Smooth muscle cell (in vitro differentiated cells): ENCODE data around the gene MED25. TPM values are rescaled to one million over a fixed set of nuclear protein-coding genes. Genes with fewer than 3 reads are reported as not detected.
A peak's percentile ranks its signal among the peaks of the same experiment; 100 is the strongest.

ENCODE experiments used
- DNase-seq: peaks from one replicate; lab custom pipeline; 2025; ENCODE audit not compliant: unreplicated experiment; lab: John Stamatoyannopoulos, UW
- H2AFZ ChIP-seq: fragments of 200-600 bp; sonication (generic); 2 replicates; pipeline ENCODE4 v1.6.0; 2016; ENCODE audit warnings: antibody characterized with exemption, low read depth, mild to moderate bottlenecking
- H3F3A ChIP-seq: fragments of 200-600 bp; sonication (generic); 2 replicates; pipeline ENCODE4 v1.6.0; 2017; ENCODE audit warnings: antibody characterized with exemption, low read depth
- H3K27ac ChIP-seq: fragments of 200-600 bp; sonication (generic); 2 replicates; pipeline ENCODE4 v1.5.1; 2016; ENCODE audit warnings: low read depth, mild to moderate bottlenecking
- H3K27me3 ChIP-seq: fragments of 200-600 bp; sonication (generic); 2 replicates; pipeline ENCODE4 v1.6.1; 2016; ENCODE audit warnings: low read depth, mild to moderate bottlenecking
- H3K36me3 ChIP-seq: fragments of 200-600 bp; sonication (generic); 2 replicates; pipeline ENCODE4 v1.5.1; 2016; ENCODE audit warnings: low read depth
- H3K4me1 ChIP-seq: fragments of 200-600 bp; sonication (generic); 2 replicates; pipeline ENCODE4 v1.5.1; 2016; ENCODE audit warnings: low read depth
- H3K4me2 ChIP-seq: fragments of 200-600 bp; sonication (generic); 2 replicates; pipeline ENCODE4 v1.6.0; 2016; ENCODE audit warnings: mild to moderate bottlenecking
- H3K4me3 ChIP-seq: fragments of 200-600 bp; sonication (generic); 2 replicates; pipeline ENCODE4 v1.5.1; 2016; ENCODE audit warnings: mild to moderate bottlenecking
- H3K79me2 ChIP-seq: fragments of 200-600 bp; sonication (generic); 2 replicates; pipeline ENCODE4 v1.6.0; 2016; ENCODE audit warnings: low read depth, mild to moderate bottlenecking
- H3K9ac ChIP-seq: fragments of 200-600 bp; sonication (generic); 2 replicates; pipeline ENCODE4 v1.6.0; 2016; ENCODE audit warnings: low read depth
- H3K9me3 ChIP-seq: fragments of 200-600 bp; sonication (generic); replicated peaks from 2 replicates; pipeline ENCODE4 v1.5.1; 2016; ENCODE audit warnings: low read depth
- H4K20me1 ChIP-seq: fragments of 200-600 bp; sonication (generic); 2 replicates; pipeline ENCODE4 v1.6.0; 2016; ENCODE audit warnings: low read depth
- WGBS: methylation state at CpG from one replicate; pipeline ENCODE4 v1.1.7; 2016; ENCODE audit warnings: low lambda C conversion rate; 5-methylcytosine and 5-hydroxymethylcytosine counted together
- polyA plus RNA-seq: library from polyadenylated mRNA; unstranded; fragments of >200 nt; fragmentation: Nextera tagmentation; extraction: Ambion mirVana; gene quantifications from 2 replicates; pipeline ENCODE4 v1.2.1, GENCODE V29; 2016
- total RNA-seq: library from RNA; depleted of rRNA; stranded (reverse); fragments of >200 nt; gene quantifications from 2 replicates; pipeline ENCODE4 v1.2.3, GENCODE V29; 2014
- TF ChIP-seq, protein P1 (sequence below): fragments of 200-600 bp; sonication (generic); IDR thresholded peaks from 2 replicates; pipeline ENCODE4 v1.5.1; 2017; ENCODE audit warnings: borderline replicate concordance, mild to moderate bottlenecking, antibody characterized with exemption; ENCODE audit not compliant: insufficient read depth, poor library complexity, severe bottlenecking

Gene MED25
- total and polyA plus RNA-seq, 2 experiments from 2014 or later = 20.4 to 34.1 TPM

DNA sequence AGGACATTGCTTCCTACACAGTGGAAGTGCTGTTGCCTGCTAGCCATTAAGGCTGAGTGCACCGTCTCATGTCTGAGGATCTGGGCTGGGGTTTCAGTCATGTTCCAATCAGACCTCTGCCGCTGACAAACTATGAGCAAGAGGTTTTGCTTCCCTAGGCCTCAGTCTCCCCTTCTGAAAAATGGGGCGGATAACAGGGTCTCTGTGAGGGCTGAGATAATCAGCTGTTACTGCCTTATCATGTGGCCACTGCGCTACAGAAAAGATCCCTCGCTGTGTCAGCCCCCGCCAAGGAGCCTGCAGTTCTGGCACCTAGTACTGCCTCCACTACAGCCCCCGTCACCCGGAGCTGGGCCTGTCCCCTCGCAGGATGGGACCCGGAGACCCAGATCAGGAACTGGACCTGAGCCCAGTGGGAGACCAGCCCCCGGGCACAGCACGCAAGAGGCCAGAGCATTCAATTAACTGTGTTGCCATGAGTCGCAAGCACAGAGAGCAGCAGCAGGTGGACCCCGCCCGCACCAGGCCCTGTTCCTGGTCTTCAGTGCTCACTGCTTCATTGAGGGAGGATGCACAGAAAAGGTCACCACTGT is 52.3 kb downstream of the MED25 start:
- H3K79me2 ChIP-seq = peaks cover 28% of the 10 kb centered on the region
- WGBS = 92% methylated on average over 15 of the region's 15 CpGs
- no peak for DNase-seq

DNA sequence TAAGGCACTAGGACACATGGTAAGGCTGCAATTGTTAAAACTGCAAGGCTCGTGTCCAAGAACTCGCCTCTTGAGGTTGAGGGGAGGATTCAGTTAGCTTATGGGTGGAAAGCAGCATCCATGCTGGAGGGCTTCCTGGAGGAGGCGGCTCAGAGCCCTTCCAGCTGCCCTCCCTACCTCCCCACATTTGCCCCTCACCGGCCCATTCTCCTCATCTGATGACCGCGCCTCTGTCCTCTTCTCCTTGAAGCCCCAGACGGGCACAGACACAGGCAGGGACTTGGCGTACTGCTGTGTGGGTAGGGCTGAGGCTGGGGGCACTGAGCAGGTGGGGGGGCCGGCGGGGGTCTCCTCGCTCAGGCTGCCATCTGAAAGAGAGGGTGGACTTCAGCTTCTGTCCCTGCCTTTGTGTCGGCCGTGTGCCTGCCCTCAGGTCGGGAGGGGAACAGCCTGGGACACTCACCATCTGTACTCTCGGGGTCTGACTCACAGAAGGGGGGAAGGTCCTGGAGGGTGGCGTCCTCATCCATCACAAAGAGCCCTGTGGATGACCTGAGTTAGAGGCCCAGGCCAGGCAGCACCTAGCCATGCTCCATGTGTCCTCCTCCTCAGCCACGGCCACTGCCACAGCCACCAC is 53.4 kb downstream of the MED25 start:
- Histone ChIP-seq H3K27ac (no peak overlapping the region), H2AFZ (no peak overlapping the region), H4K20me1 (peaks cover 2% of the 10 kb centered on the region), H3F3A (peaks cover 4% of the 10 kb centered on the region), H3K4me2 (no peak overlapping the region), H3K79me2 (peaks cover 28% of the 10 kb centered on the region), H3K9ac (no peak overlapping the region), H3K9me3 (no peaks in the 10 kb centered on the region), H3K4me3 (no peak overlapping the region), H3K36me3 (no peaks in the 10 kb centered on the region), H3K27me3 (no peaks in the 10 kb centered on the region), H3K4me1 (peaks cover 17% of the 10 kb centered on the region)
- TF ChIP-seq, protein P1, sequence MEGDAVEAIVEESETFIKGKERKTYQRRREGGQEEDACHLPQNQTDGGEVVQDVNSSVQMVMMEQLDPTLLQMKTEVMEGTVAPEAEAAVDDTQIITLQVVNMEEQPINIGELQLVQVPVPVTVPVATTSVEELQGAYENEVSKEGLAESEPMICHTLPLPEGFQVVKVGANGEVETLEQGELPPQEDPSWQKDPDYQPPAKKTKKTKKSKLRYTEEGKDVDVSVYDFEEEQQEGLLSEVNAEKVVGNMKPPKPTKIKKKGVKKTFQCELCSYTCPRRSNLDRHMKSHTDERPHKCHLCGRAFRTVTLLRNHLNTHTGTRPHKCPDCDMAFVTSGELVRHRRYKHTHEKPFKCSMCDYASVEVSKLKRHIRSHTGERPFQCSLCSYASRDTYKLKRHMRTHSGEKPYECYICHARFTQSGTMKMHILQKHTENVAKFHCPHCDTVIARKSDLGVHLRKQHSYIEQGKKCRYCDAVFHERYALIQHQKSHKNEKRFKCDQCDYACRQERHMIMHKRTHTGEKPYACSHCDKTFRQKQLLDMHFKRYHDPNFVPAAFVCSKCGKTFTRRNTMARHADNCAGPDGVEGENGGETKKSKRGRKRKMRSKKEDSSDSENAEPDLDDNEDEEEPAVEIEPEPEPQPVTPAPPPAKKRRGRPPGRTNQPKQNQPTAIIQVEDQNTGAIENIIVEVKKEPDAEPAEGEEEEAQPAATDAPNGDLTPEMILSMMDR = no peak
- WGBS = 94% methylated on average over 17 of the region's 17 CpGs
- no peak for DNase-seq

More for the DNA sequence above, 52.3 kb downstream of the MED25 start:
- H3K9me3 ChIP-seq = no peaks in the 10 kb centered on the region
- H3K27ac ChIP-seq = peak overlapping the region; percentile 72
- no peaks in the 10 kb centered on the region for H3K27me3 ChIP-seq
- H3K4me1 ChIP-seq = peaks cover 17% of the 10 kb centered on the region
- TF ChIP-seq, protein P1 = no peak
- H3K4me3 ChIP-seq = peak overlapping the region; percentile 52
- H3K4me2 ChIP-seq = peak overlapping the region; percentile 81
- peaks cover 6% of the 10 kb centered on the region for H4K20me1 ChIP-seq
- peak overlapping the region; percentile 66 for H3K9ac ChIP-seq
- H2AFZ ChIP-seq = no peak overlapping the region
- H3K36me3 ChIP-seq = no peaks in the 10 kb centered on the region
- peaks cover 4% of the 10 kb centered on the region for H3F3A ChIP-seq

DNA sequence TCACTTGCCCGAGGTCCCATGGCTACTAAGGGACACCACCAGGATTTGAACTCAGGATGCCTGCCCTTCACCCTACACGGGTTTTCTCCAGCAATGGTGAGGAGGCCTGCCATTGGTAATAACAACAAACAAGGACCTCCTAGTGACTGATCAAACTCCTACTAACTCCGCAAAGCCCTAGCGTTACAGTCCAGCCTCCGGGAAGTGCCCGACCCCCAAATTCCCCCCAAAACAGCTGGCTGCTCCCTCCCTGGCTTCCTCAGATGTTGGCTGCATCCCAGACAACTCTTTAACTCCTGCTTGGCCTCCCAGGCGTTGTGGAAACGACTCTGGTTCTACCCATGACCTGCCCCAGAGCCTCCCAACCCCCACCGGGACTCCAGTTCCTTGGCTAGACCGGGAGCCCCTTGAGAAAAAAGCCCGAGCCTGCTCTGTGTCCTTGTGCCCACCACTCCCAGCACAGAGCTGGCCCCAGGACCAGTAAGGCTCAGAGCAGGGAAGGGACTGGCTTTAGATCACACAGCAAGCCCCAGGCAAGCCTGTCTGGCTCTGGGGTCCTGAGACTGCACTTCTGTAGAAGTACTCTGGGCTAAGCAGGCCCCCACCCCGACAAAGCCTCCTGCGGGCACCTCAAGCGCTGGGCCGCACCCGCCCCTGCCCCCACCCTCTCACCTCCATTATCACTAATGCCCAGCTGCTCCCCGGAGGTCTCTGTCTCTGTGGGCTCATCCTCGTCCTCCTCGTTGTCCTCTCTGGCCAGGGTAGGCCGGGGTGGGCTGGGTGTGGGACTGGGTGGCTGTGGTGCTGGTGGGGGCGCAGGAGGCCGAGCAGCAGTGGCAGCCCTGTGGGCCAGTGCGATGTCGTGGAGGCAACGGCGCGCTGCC is 54.4 kb downstream of the MED25 start:
- Histone ChIP-seq H4K20me1 (no peaks in the 10 kb centered on the region), H3K4me2 (no peak overlapping the region), H3K27ac (no peak overlapping the region), H3K79me2 (peaks cover 25% of the 10 kb centered on the region), H3K4me3 (no peak overlapping the region), H3K9ac (no peak overlapping the region), H2AFZ (no peak overlapping the region), H3F3A (peaks cover 4% of the 10 kb centered on the region), H3K9me3 (no peaks in the 10 kb centered on the region), H3K36me3 (no peaks in the 10 kb centered on the region), H3K27me3 (no peaks in the 10 kb centered on the region), H3K4me1 (peaks cover 14% of the 10 kb centered on the region)
- WGBS = 93% methylated on average over 17 of the region's 27 CpGs
- DNase-seq = no peak
- TF ChIP-seq, protein P1 = no peak
